ENCODE measurements around the gene BCL11B.

Gene BCL11B

DNA sequence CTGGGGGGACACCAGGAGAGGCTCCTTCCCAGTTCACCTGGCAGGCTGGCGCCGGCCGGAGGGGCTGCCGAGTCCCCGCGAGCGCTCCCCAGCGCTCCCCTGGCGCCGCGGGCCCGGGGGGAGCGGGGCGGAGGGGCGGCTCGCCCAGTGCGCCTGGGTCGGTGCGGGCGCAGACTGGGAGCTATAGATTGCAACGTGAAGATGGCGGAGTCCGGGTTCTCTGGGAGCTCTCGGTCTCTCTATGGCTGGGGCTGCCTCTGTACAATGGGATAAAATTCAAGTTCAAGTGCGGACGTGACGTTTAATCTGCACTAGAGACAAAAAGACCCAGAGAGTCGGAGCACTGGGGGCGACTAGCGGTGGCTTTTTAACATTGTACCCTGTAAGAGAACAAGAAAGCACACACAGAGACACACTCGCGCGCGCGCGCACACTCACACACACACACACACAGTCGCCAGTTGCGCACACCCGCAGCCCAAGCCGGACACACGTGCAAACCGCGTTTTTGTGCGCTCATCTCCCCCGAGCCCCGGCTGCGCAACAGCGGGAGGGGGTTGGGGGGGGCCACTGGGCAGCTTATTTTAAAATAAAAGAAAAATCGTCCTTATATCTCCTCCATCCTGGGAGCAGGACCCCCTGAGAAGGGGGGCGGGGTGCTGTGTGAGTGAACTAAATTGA lies at the start of gene BCL11B:
Gene BCL11B, minus strand, starts transcription at position 247 of the 681 bp plus-strand sequence. CDS start 979 bp downstream, outside the sequence.
- peak; percentile 93 to 97 for DNase-seq

DNA sequence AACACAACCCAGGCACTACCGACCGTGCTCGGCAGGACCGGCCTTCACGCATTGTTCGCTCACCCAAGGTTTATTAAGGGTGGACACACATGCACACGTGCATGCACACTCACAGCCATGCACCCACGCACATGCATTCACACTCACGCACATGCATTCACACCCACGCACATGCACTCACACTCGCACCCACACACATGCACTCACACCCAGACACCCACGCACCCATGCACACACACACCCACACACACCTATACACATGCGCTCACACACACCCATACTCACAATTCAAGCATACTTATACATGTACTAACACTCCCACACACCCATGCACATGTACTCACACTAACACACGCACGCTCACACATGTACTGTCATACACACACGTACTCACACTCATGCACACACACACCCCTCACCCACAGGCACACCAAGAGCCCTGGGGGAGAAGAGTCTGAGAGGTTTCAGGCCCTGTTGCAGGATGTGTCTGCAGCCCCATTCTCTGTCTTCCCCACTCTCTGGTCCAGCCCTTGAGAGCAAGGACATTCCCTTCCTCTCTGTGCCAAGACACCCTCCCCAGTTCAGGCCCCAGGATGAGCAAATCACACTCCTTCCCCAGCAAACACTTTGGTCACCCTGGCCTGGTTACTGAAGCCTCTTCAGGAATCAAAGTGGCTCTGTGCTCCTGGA lies 49.4 kb upstream of the BCL11B start:
- DNase-seq: no peak

DNA sequence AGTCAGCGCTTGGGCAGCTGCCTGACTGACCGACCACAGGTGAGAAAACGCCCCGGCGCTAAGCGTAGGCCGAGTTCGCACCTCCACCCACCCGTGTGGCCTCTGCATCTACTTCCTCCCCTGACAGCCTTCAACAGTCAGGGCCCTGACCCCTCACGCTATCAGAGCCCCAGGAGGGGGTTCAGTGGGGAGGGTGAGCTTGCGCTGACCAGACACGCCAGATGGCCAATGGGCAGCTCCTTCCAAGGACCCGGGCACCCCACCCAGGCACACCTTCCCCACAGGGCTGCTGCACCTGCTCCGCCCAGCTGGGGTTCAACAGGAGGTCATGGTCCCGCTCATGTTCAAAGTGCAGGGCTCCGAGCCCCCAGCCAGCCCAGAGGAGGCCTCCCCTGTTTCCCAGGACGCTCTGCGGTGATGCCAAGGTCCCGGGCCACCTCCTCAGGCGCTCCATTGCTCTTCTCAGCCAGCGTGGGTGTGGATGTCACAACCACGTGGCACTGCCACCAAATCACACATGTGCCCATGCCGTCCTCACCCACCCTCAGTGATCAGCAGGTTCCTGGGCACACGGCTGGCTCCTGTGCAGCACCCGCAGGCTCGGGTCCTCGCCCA lies 48.7 kb upstream of the BCL11B start:
- DNase-seq: no peak

DNA sequence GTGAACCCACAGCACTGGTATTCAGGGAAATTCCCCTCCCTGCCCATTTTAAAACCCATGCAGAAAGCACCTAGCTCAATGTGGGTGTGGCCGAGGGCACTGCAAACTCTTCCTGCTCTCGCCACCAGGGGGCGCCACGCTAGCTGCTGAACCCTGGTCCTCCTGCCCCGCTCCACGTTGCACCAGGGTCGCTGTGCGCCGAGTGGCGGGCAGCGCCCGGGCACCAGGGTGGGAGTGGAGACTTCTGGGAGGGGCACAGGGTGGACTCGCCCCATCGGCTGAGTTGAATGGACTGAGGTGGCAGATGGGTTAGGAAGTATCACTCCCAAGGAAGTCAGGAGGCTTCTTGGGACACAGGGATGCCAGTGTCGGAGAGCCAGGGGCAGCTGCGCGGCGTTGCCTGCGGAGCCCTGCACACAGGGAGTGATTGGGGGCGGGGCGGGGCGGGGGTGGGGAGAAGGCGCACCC lies 48.1 kb upstream of the BCL11B start:
- DNase-seq: peak; percentile 52 to 74

DNA sequence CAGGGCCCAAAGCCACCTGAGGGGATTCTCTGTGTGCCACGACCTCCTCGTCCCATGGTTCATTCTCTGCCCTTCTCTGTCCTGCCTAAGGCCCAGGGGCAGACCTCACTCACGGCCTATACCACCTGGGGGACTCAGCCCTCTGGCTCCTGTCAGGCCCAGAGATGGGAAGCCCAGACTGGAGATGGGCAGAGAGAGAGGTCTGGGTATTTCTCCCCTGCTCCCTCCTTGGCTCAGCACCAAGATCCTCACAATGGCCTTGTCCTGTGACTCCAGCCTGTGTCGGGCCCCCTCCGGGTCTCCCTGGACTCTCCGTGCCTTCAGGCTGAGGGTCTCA lies 46.9 kb upstream of the BCL11B start:
- no peak for DNase-seq

DNA sequence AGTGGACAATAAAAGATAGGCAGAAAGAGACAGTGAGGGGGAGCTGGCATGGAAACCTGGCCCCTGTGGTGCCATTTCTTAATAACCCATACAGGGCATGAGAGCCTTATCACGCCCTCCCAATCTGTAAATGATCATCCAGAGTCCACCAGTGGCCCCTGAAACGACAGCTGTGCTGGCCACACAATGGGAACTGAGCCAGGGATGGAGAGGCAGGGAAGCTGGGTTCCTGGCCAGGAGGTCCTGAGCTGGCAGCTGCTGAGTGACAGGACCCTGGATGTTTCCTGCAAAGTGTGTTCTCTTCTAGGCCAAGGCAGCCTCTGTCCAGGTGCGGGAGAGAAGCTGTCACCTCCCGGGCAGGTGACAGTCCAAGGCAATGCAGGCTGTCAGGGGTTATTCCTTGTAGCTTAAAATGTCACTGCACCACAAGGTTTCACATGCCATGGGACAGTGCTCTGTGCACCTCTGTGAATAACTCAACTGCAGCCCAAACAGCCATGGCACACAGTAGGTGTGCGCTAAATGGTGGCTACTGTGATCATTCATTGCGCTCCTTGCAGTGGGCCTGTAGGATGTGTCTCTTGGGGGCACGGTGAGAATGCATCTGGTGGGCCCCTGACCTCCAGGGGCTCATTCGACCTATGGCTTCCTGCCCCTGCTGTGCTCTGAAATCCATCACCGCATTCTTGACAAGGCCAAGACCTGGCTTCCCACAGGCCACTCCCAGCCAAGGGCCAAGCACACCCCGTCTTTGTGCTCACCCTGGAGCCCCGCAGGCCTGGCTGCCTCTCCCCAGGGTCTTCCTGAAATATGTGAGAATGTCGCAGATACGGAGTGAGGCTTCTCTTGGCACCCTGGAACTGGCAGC lies 46.3 kb upstream of the BCL11B start:
- DNase-seq: peak in 1 of 2 experiments; percentile 42

DNA sequence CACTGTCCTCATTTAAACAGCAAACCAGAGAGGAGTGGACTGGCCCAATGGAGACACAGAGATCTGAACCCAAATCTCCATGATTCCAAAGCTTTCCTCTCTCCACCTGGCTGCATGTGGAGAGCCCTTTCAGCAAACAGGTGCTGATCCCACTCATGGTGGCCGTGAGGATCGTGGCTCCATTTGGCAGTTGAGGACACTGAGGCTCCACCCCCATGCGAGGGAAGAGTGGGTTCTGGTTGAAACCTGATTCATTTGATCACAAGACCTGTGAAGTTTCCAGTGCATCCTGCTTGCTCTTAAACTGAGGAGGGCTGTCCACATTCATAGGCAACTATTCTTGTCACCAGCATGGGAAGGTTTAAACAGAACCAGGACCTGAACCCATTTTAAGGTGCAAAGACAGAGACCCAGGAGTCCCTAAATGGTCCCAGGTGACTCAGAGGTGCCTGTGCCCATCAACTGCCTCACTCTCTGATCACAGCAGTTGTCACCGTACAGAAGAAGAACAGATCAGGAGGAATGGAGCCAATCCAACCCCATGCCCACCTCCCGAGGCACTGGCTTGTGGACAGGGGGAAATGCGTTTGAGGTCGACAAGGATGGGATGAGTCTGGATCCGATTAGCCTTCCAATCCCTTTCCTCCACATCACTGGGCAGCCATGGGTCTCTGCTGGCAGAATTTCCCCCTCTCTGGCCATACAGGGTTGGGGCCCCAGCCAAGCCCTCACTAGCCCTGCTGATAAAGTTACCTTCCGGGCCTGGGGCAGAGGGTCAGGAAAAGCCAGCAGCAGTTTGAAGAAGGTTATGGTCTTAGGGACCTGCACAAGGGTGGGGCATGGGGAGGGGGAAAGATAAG lies 45.5 kb upstream of the BCL11B start:
- DNase-seq: no peak

DNA sequence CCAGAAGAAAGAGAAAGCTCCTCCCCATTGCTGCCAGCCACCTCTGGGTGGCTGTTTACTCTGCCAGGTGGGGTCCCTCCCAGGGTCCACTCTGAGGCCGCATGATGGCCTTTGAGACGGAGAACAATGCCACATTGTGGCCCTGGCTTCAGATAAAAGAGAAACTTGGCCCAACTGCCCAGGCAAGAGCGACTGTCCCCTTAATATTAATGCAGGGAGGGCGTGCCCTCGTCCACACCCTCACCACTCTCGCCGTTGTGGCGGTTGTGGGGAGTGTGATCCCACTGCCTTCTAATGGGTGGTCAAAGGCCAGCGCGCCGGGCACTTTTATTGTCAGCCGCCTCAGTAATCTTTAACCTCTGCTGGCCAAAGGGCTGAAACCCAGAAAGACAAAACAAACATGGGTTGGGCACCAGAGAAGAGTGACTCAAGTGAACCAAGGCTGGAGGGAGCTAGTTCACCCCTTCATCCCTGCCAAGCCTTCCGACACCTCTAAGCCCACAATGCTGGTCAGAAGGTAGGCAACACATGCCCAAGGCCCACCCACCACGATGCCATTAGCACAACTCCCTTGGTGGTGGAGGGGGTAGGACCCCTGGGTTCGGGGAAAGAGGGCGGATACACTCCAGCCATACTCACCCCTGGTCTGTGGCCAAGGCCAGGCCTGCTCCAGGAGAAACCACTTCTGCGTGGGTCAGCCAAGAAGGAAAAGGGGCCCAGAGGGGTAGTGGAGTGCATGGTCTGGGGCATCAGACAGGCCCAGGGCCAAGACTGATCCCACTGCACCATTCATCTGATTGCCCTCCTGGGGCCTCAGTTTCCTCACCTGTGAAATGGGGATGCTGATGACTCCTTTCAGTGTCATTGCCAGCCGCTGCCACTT lies 44.5 kb upstream of the BCL11B start:
- no peak for DNase-seq

DNA sequence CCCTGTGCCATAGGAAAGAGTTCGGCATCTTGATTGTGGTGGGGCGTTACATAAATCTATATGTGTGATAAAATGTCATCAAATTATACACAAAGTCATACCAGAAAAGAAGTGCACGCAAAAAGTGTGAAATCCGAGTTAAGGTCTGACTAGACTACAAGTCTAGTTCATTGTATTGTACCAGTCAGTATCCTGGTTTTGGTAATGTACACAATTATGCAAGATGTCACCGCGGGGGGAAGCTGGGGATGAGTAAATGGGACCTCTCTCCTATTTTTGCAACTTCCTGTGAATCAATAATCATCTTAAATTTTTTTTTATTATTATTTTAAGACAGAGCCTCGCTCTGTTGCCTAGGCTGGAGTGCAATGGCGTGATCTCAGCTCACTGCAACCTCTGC lies 43.2 kb upstream of the BCL11B start:
- DNase-seq: no peak

DNA sequence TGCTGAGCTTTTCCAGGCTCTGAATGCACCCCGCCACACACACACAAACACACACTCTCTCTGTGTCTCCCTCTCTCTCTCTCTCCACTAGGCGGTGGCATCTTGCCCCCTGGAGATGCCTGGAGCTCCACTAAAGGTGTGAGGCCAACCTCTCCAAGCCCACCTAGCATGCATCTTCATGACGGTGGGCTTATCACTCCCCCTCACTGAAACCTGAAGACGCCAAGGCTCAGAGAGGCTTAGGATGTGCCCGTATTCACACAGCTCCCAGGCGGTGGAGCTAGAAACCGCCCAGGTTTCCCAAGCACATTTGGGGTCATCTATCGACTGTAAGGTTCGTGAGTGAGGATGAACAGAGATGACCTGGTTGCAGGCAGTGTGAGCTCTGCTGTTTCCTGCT lies 42.6 kb upstream of the BCL11B start:
- no peak for DNase-seq

DNA sequence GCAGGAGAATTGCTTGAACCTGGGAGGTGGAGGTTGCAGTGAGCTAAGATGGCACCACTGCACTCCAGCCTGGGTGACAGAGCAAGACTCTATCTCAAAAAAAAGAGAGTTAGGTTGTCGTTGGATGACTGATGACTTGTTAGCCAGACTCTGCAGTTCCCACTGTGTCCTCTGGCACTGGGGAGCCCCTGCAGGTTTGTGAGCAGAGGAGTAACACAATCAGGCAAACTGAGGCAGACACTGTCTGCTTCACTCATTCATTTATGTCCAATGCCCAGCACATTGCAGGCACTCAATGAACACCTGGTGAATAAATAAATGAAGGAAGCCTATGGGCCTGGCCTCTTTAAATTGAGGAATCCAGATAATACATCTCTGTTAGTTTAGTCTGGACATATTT lies 41.2 kb upstream of the BCL11B start:
- DNase-seq: no peak

DNA sequence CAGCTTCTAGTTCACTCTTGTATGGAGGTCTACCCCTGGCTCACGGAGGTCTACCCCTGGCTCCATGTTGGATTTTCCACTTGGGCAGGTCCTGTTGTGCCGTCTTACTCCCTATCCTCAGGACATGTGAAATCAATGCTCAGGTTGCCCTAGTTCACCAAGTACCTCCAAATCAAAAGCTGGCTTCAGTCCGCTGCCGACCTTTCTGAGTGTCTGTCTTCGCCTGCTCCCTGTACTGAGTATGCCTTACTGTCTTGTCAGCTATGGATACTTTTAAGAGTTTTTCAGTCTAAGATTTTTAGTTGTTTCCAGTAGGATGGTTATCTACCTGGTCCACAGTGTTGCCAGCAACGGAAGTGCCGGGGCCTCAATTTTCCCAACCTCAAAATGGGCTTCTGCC lies 40.1 kb upstream of the BCL11B start:
- no peak for DNase-seq

DNA sequence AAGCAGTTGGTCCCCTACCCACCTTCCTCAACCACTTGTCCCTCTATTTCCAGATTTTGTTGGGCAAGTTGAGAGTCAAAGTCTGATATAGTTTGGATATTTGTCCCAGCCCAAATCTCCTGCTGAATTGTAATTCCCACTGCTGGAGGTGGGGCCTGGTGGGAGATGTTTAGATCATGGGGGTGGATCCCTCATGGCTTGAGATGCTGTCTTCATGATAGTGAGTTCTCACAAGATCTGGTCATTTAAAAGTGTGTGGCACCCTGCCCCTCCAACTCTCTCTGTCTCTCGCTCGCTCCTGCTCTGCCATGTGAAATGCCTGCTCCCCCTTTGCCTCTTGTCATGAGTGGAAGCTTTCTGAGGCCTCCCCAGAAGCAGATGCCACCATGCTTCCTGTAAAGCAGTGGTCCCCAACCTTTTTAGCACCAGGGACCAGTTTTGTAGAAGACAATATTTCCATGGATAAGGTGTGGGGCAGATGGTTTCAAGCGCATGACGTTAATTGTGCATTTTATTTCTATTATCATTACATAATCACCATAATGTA lies 37.3 kb upstream of the BCL11B start:
- no peak for DNase-seq

DNA sequence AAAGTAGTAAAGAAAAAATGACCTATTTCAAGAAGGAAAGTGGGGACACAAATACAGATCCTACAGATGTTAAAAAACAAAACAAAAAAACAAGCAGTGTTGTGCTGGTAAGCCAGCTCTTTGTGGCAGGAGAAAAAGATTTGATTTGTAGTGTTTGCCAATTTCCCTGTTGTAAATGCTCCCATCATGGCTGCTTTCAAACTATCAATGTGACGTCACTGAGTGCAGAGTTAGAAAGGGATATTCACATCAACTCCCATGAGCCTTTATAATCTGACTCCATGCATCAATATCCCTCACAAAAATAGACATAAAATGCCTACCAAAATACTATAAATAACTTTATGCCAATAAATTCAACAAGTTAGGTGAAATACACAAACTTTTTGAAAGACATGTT lies 32.2 kb upstream of the BCL11B start:
- no peak for DNase-seq

DNA sequence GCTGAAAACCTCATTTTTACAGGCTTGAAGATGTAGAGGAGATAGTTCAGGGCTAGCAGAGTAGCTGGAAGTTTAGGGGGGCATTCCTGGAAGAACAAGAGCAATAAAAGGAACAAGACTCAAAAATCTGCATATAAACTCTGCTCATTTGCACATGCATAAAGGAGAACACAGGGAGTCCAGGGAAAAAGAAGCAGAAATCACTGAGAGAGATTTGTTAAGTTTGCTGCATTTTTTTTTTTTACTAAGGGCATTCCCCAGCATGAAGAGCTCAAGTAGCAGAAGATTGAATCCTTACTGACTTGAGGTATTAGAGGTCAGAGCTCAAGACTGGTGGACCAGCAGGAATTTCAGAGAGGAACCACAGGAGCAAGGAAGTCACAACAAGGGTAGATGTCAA lies 28.2 kb upstream of the BCL11B start:
- DNase-seq: no peak

DNA sequence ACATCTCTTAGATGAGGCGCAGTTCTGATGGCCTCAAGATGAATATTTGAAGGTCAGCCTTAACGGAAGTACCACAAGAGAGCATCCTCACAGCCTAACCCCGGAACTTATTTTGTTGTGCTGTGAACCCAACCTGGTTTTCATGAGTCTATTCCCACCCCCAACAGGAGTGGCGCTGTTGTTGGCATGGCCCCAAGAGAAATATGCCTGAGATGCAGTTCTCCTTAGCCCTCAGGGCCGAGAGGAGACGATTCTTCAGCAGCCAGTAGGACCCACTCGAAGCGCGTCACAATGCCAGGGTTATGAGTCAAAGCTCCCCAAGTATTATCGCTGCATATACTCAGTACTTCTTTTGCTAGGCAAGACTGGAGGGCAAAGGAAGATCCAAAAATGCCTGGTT lies 24.5 kb upstream of the BCL11B start:
- DNase-seq: no peak

DNA sequence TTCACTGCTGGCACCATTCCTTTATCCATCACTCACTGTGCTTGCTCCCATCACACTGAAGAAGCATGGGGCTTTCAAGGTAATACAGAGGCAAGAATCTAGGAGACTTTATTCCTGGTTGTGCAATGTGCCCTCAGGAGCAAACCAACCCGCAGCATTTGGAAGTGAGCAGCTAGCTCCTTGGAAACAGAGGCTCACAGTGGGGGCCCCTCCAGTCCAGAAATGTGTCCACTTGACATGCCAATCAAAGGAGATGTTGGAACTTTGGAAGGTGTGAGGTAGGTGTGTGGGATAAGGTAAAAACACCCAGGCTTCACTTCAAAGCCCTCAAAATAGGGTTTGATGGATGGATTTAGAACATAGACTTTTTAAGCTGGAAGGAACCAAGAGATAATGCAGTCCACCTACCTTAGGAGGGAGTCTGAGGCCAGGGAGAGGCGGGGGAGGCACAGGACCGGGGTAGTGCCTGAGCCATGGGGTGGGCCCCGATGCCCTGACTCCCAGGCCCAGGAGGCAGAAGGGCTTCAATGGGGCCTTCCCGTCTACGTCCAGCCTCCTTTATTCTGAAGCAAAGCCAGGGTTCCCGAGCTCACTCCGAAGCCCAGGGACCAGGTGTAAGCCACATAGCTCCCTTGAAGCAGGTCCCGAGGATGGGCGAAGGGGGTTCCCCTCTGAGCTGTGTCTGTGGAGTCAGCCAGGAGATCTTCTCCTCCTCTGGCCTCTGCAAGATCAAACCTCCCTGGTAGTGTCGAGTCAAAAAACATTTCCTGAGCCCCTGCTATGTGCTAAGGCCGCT lies 17.6 kb upstream of the BCL11B start:
- no peak for DNase-seq

DNA sequence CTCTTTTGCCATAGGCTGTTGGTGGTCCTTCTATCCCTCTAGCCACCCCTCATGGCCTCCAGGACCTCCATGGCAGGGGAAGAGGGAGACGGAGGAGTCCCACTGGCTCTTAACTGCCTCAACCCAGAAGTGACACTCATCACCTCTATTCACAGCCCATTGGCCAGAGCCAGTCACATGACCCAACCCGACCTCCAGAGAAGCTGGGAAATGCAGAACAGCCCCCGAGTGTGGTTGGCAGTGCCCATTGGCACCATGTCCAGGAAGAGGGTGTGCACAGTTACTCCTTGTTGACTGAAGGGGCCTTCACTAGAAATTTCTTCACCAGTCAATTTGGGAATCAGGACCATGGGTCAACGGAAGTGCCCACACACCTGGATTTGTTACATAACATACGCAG lies 17.0 kb upstream of the BCL11B start:
- no peak for DNase-seq

DNA sequence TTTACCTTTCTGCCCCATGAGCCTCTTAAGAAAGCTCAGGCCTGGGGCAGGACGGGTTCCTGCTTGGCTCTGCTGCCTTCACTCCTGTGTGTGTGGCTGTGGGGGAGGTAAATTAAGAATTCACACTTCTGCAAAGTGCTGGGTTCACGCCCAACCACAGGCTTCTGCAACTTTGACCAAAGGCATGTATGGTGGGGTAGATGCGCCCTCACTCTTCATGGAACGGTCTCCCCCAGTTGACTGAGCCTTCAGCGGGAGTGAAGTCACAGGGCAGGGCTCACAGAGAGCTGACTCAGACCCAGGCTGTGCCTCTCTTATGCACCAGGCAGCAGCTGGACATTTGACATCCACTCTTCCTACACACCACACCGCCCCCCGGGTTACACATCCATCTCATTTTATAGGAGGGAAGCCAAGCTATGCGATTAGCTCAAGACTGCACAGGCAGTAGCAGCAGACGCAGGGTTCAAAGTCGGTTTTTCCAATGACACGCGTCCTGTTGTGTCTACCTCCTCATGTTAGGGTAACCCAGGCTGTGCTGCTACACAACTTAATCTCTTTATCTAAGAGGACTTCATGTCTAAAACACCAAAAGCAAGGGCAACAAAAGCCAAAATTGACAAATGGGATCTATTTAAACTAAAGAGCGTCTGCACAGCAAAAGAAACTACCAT lies 15.4 kb upstream of the BCL11B start:
- no peak for DNase-seq

DNA sequence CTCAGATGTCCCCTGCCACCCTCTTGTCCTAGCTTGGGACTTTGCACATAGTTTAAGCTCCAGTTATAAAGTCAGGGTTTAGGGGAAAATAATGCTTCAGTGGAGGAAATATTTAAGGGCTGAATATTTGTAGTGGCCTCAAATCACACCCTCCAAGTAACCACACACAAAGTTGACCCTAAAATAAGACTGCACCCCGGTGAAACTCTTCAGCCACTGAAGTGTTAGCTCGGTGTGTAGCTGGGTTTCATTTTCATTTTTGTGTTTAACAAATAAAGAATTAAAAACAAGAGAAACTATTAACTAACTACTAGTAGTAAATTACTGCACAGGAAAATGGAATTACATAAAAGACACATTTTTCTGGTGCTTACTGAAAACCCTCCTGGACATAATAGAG lies 14.8 kb upstream of the BCL11B start:
- no peak for DNase-seq

Data from NCI-H446 (cell line).